Measurements from ENCODE around the gene MMS19.

The MMS19 gene

DNA sequence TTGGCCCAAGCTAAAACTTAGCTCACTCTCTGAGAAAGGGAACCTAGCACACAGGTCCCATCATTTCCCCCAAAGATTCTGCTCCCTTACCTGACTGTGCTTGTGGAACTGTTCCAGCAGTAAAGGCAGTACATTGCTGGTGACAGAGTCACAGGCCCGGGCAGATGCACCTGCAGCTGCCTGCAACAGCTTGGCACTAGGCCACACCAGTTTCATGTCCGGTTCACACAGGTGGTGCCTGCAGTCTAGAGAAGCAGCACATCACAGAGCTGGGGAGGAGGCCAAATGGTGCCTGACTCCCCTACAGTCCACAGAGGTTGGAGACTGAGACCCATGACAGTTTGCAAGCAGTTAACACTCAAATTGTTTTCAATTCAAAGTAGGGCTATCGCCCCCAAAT, 30.1 kb downstream of the MMS19 start:
- TF ChIP-seq, protein P1, sequence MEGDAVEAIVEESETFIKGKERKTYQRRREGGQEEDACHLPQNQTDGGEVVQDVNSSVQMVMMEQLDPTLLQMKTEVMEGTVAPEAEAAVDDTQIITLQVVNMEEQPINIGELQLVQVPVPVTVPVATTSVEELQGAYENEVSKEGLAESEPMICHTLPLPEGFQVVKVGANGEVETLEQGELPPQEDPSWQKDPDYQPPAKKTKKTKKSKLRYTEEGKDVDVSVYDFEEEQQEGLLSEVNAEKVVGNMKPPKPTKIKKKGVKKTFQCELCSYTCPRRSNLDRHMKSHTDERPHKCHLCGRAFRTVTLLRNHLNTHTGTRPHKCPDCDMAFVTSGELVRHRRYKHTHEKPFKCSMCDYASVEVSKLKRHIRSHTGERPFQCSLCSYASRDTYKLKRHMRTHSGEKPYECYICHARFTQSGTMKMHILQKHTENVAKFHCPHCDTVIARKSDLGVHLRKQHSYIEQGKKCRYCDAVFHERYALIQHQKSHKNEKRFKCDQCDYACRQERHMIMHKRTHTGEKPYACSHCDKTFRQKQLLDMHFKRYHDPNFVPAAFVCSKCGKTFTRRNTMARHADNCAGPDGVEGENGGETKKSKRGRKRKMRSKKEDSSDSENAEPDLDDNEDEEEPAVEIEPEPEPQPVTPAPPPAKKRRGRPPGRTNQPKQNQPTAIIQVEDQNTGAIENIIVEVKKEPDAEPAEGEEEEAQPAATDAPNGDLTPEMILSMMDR (IDR thresholded peaks at IDR 0.05; ENCODE audit: insufficient read depth, low read length, missing control alignments), result no peak
- H3K4me3 ChIP-seq (ENCODE audit: low read depth, low read length), result no peak overlapping the region
- DNase-seq (ENCODE audit: low read depth, low spot score), result no peak
- ChIA-PET CTCF (interaction anchor here (0.7 to 10.1 kb wide), 6 partner anchors 7 to 148 kb away, joined by 3 to 188 read pairs (median 6); no protein-coding TSS in a partner anchor), POLR2A (no interaction called here)

DNA sequence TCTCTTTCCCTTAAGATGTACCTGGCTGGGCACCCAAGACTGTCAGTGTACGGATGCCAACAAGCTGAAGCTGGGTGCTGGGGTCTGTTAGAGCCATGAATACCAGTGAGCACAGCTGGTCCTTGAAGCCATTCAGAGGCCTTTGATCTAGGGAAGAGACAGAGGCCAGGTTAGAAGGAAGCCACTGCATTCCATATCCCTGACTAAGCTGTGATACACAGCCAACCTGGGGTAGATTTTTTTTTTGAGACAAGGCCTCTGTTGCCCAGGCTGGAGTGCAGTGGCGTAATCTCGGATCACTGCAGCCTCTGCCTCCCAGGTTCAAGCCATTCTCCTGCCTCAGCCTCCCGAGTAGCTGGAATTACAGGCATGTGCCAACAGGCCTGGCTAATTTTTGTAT, 31.5 kb downstream of the MMS19 start:
- CTCF ChIA-PET, result interaction anchor here (0.9 to 10.1 kb wide), 9 partner anchors 9 to 149 kb away, joined by 3 to 188 read pairs (median 7); no protein-coding TSS in a partner anchor
- TF ChIP-seq, protein P1 (IDR thresholded peaks at IDR 0.05; ENCODE audit: insufficient read depth, low read length, missing control alignments), result no peak
- H3K4me3 ChIP-seq (ENCODE audit: low read depth, low read length), result no peak overlapping the region
- POLR2A ChIA-PET, result interaction anchor here (0.9 to 1.5 kb wide), 3 partner anchors 11 to 216 kb away, joined by 3 to 5 read pairs (median 3); no protein-coding TSS in a partner anchor
- DNase-seq (ENCODE audit: low read depth, low spot score), result no peak

DNA sequence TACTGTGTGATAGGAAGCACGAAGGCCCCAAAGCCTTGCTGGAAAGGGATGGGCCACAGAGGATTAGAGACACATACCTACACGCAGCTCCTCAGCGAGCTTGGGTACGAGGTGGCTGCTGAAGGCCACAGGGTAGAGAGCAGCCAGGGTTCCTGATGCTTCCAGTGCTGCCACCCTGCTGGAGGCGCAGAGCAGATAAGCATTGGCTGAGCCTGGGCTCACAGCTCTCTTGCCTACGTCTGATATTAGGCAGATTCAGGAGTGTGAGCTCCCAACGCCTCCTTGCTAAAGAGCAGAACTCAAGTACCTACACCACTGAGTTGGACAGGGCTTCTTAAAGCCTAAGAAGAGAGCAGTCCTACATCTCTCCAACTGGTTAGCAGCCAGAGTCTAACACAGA, 32.2 kb downstream of the MMS19 start:
- ChIA-PET CTCF (interaction anchor here (0.9 to 10.1 kb wide), 10 partner anchors 9 to 147 kb away, joined by 3 to 188 read pairs (median 7); no protein-coding TSS in a partner anchor), POLR2A (interaction anchor here (0.9 to 1.5 kb wide), 3 partner anchors 11 to 217 kb away, joined by 3 to 5 read pairs (median 3); no protein-coding TSS in a partner anchor)
- no peak overlapping the region for H3K4me3 ChIP-seq (ENCODE audit: low read depth, low read length)
- TF ChIP-seq, protein P1 (IDR thresholded peaks at IDR 0.05; ENCODE audit: insufficient read depth, low read length, missing control alignments), result no peak
- no peak for DNase-seq (ENCODE audit: low read depth, low spot score)

DNA sequence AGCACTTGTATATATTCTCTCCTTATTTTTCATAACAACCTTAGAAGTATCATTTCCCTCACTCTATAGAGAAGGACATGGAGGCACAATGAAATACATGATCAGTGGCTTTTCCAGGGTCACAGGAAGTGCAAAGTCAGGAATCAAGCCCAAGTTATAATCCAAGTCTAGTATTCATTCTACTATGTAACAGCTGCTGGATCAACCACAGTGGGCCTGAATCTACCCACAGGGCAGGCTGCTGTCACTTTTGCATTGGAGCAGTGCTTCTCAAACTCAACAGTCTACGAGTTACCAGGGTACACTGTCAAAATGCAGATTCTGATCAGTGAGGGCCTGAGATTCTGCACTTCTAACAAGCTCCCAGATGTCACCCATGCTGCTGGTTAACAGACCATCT, 34.0 kb downstream of the MMS19 start:
- ChIA-PET POLR2A (interaction anchor here (0.6 kb wide), 1 partner anchor 142 kb away, joined by 3 read pairs; no protein-coding TSS in a partner anchor), CTCF (interaction anchor here (0.6 to 10.1 kb wide), 19 partner anchors 9 to 267 kb away, joined by 3 to 188 read pairs (median 5); no protein-coding TSS in a partner anchor)
- H3K4me3 ChIP-seq (ENCODE audit: low read depth, low read length), result no peak overlapping the region
- TF ChIP-seq, protein P1 (IDR thresholded peaks at IDR 0.05; ENCODE audit: insufficient read depth, low read length, missing control alignments), result no peak
- DNase-seq (ENCODE audit: low read depth, low spot score), result no peak

DNA sequence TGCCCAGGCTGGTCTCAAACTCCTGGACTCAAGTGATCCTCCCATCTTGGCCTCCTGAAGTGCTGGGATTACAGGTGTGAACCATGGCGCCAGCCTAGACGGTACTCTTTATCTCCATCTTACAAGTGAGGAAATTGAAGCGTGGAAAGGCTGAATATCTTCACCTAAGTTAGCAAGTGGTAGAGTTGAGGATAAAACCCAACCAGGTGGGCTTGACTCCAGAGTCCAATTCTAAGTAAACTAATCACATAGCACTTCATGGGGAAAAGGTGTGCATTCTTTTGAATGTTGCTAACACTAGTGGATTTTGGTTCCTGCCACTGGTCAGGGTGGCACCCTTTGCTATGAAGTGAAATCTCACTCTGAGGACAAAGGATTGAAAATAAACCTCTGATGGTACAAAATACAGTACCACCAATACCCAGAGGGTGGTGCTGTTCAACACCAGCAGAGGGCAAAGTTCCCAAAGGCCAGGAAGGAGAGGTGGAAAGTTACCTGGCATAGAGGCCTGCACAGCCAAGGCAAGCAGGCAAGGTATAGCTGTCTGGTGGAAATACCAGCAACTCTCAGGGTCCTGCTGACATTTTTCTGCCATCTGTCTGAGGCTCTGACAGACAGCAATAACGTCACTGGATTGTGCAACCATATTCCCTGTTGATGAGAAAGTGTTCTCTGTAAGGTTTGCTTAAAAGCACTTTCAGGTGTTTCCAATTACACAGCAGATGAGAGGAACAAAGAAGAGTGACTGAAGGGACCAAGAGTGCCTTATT, 34.7 kb downstream of the MMS19 start:
- no peak overlapping the region for H3K4me3 ChIP-seq (ENCODE audit: low read depth, low read length)
- POLR2A ChIA-PET, result no interaction called here
- TF ChIP-seq, protein P1 (IDR thresholded peaks at IDR 0.05; ENCODE audit: insufficient read depth, low read length, missing control alignments), result peak; percentile 71
- no peak for DNase-seq (ENCODE audit: low read depth, low spot score)
- CTCF ChIA-PET, result interaction anchor here (0.7 to 10.1 kb wide), 17 partner anchors 9 to 268 kb away, joined by 3 to 188 read pairs (median 8); no protein-coding TSS in a partner anchor

DNA sequence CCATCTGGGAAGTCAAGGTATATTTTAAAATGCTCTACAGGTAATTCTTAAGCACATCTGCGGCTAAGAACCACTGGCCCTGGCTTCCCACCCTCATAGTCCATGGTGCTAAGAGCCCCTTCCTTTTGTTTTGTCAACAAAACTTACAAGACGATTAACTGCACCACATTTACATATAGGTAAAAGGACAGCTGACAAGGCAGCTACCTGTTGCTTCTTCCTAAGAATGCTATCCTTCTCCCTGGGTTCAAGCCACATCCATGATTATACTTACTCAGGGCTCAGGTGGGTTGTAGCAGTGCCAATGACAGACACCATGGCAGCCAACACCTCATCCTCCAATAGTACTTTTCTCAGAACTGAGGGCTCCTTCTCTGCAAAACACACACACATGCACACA, 35.9 kb downstream of the MMS19 start:
- ChIA-PET POLR2A (no interaction called here), CTCF (interaction anchor here (0.8 to 10.1 kb wide), 9 partner anchors 8 to 186 kb away, joined by 3 to 188 read pairs (median 3); no protein-coding TSS in a partner anchor)
- H3K4me3 ChIP-seq (ENCODE audit: low read depth, low read length), result no peak overlapping the region
- TF ChIP-seq, protein P1 (IDR thresholded peaks at IDR 0.05; ENCODE audit: insufficient read depth, low read length, missing control alignments), result no peak
- no peak for DNase-seq (ENCODE audit: low read depth, low spot score)

All from AG04449 (cell line).